Keratinocyte (primary cell): ENCODE measurements around the gene PSMF1.

ENCODE experiments used
- CTCF ChIP-seq, 3 experiments: IDR thresholded peaks in 1 of 3; conservative IDR thresholded peaks in 1 of 3; optimal IDR thresholded peaks in 1 of 3; 2 replicates in 2 of 3; 3 replicates in 1 of 3; pipeline versions ENCODE3 to v1.5.1; 2011; ENCODE audit warnings: low read length in 3 of 3, mild to moderate bottlenecking in 3 of 3, moderate library complexity in 2 of 3, control low read depth in 1 of 3, inconsistent platforms in 1 of 3; ENCODE audit not compliant: insufficient read depth in 2 of 3; ENCODE audit errors: extremely low read depth in 1 of 3
- EZH2 ChIP-seq: IDR thresholded peaks from one replicate; pipeline ENCODE4 v1.6.1; 2012; ENCODE audit warnings: inconsistent platforms, mild to moderate bottlenecking, low read length, moderate library complexity

- TF ChIP-seq CTCF (optimal IDR thresholded peaks at IDR 0.05 in 1 of 3, IDR thresholded peaks at IDR 0.05 in 1 of 3, conservative IDR thresholded peaks at IDR 0.05 in 1 of 3; ENCODE audit: extremely low read depth in 1 of 3, insufficient read depth in 2 of 3, low read length in 3 of 3) (no peak), EZH2 (no peak)
Observed at GRCh38 chr20:1205802-1206201, 87.4 kb downstream of the PSMF1 start.
